Nephron progenitor cell (in vitro differentiated cells): ENCODE data around the gene PRSS36.
A peak's percentile ranks its signal among the peaks of the same experiment; 100 is the strongest.

Experiments
- DNase-seq: peaks from one replicate; pipeline ENCODE4 v3.0.0; 2021
- H3K27ac Mint-ChIP-seq: 2 replicates; pipeline ENCODE4 v1.8.0; 2021; ENCODE audit warnings: mild to moderate bottlenecking, moderate library complexity, mixed read lengths
- H3K27me3 Mint-ChIP-seq: 2 replicates; pipeline ENCODE4 v1.8.0; 2021; ENCODE audit warnings: mild to moderate bottlenecking, low read depth, mixed read lengths; ENCODE audit not compliant: poor library complexity
- H3K36me3 Mint-ChIP-seq: 2 replicates; pipeline ENCODE4 v1.8.0; 2021; ENCODE audit warnings: low read depth, mixed read lengths
- H3K4me1 Mint-ChIP-seq: 2 replicates; pipeline ENCODE4 v1.8.0; 2021; ENCODE audit warnings: mixed read lengths
- H3K4me3 Mint-ChIP-seq: 2 replicates; pipeline ENCODE4 v1.8.0; 2021; ENCODE audit warnings: mild to moderate bottlenecking, moderate library complexity, mixed read lengths
- H3K9me3 Mint-ChIP-seq: 2 replicates; pipeline ENCODE4 v1.8.0; 2021; ENCODE audit warnings: mild to moderate bottlenecking, moderate library complexity, mixed read lengths
- CTCF ChIP-seq: fragments of 200-600 bp; sonication (generic); IDR thresholded peaks from 2 replicates; pipeline ENCODE4 v1.5.0; 2021; ENCODE audit warnings: antibody characterized with exemption

PRSS36 gene

GRCh38 chr16:31194898-31195297 is 45.0 kb upstream of the PRSS36 start:
- DNase-seq = no peak
- TF ChIP-seq CTCF = no peak
- peaks cover 16% of the 10 kb centered on the region for H3K27me3 Mint-ChIP-seq
- H3K36me3 Mint-ChIP-seq = peaks cover 84% of the 10 kb centered on the region
- no peaks in the 10 kb centered on the region for H3K9me3 Mint-ChIP-seq
- no peak overlapping the region for H3K4me3 Mint-ChIP-seq
- no peak overlapping the region for H3K27ac Mint-ChIP-seq
- no peaks in the 10 kb centered on the region for H3K4me1 Mint-ChIP-seq

- no peaks in the 10 kb centered on the region for H3K4me1 Mint-ChIP-seq
- peaks cover 6% of the 10 kb centered on the region for H3K27me3 Mint-ChIP-seq
- TF ChIP-seq CTCF = no peak
- no peak overlapping the region for H3K4me3 Mint-ChIP-seq
- DNase-seq = no peak
- no peak overlapping the region for H3K27ac Mint-ChIP-seq
- no peaks in the 10 kb centered on the region for H3K9me3 Mint-ChIP-seq
- peaks cover 84% of the 10 kb centered on the region for H3K36me3 Mint-ChIP-seq
Measured at GRCh38 chr16:31193874-31194273, 44.0 kb upstream of the PRSS36 start.

- H3K27me3 Mint-ChIP-seq = no peaks in the 10 kb centered on the region
- H3K4me1 Mint-ChIP-seq = no peaks in the 10 kb centered on the region
- H3K36me3 Mint-ChIP-seq = peaks cover 86% of the 10 kb centered on the region
- H3K9me3 Mint-ChIP-seq = no peaks in the 10 kb centered on the region
- no peak for TF ChIP-seq CTCF
- DNase-seq = no peak
- H3K27ac Mint-ChIP-seq = no peak overlapping the region
- no peak overlapping the region for H3K4me3 Mint-ChIP-seq
Measured at GRCh38 chr16:31192856-31193642, 43.2 kb upstream of the PRSS36 start.

GRCh38 chr16:31191697-31192428 is 42.0 kb upstream of the PRSS36 start:
- DNase-seq = no peak
- H3K27ac Mint-ChIP-seq = no peak overlapping the region
- TF ChIP-seq CTCF = no peak
- no peaks in the 10 kb centered on the region for H3K9me3 Mint-ChIP-seq
- peaks cover 92% of the 10 kb centered on the region for H3K36me3 Mint-ChIP-seq
- no peak overlapping the region for H3K4me3 Mint-ChIP-seq
- H3K4me1 Mint-ChIP-seq = peaks cover 11% of the 10 kb centered on the region
- no peaks in the 10 kb centered on the region for H3K27me3 Mint-ChIP-seq

GRCh38 chr16:31190818-31191444 is 41.1 kb upstream of the PRSS36 start:
- no peaks in the 10 kb centered on the region for H3K9me3 Mint-ChIP-seq
- no peak for TF ChIP-seq CTCF
- no peak overlapping the region for H3K4me3 Mint-ChIP-seq
- H3K4me1 Mint-ChIP-seq = peaks cover 21% of the 10 kb centered on the region
- DNase-seq = no peak
- H3K27ac Mint-ChIP-seq = peak overlapping the region; percentile 78
- H3K27me3 Mint-ChIP-seq = no peaks in the 10 kb centered on the region
- H3K36me3 Mint-ChIP-seq = peaks cover 95% of the 10 kb centered on the region
